Transverse colon (tissue), 4 donors: ENCODE results near the gene FGGY. TPM values are rescaled to one million over a fixed set of nuclear protein-coding genes. Genes with fewer than 3 reads are reported as not detected.

ENCODE experiments used
- DNase-seq: peaks from one replicate; pipeline ENCODE4 v3.0.0-alpha.2; 2019
- H3K27ac ChIP-seq, 4 donors: fragments of 200-600 bp; sonication (generic); 2 replicates each; pipeline ENCODE4 v1.5.1; 2016 to 2018; ENCODE audit warnings: inconsistent platforms in 4 of 4
- H3K27me3 ChIP-seq: fragments of 200-600 bp; sonication (generic); 2 replicates; pipeline ENCODE4 v1.5.1; 2017; ENCODE audit warnings: inconsistent platforms
- H3K36me3 ChIP-seq, 4 donors: fragments of 200-600 bp; sonication (generic); 2 replicates each; pipeline ENCODE4 v1.5.1; 2017 to 2019; ENCODE audit warnings: inconsistent platforms in 4 of 4
- H3K4me1 ChIP-seq, 4 donors: fragments of 200-600 bp; sonication (generic); 2 replicates each; pipeline ENCODE4 v1.5.1; 2017 to 2020; ENCODE audit warnings: inconsistent platforms in 4 of 4
- H3K4me3 ChIP-seq, 4 donors: fragments of 200-600 bp; sonication (generic); 1 replicate in 1 of 4; 2 replicates in 3 of 4; pipeline versions ENCODE4 v1.5.1 to v1.6.1; 2017 to 2019; ENCODE audit warnings: inconsistent platforms in 4 of 4
- H3K9me3 ChIP-seq, 2 donors: fragments of 200-600 bp; sonication (generic); 2 replicates each; pipeline ENCODE4 v1.5.1; 2017 to 2019; ENCODE audit warnings: inconsistent platforms in 2 of 2
- CTCF ChIP-seq, 5 experiments: fragments of 200-600 bp in 3 of 5; fragments of 450-650 bp in 2 of 5; sonication (generic) in 3 of 5; IDR thresholded peaks; 1 replicate in 2 of 5; 2 replicates in 3 of 5; pipeline ENCODE4 v1.5.1; 2016 to 2017; ENCODE audit warnings: antibody characterized with exemption in 5 of 5, inconsistent platforms in 3 of 5, mild to moderate bottlenecking in 2 of 5, moderate library complexity in 1 of 5
- EP300 ChIP-seq: sonication (generic); formaldehyde crosslinking; IDR thresholded peaks from one replicate; pipeline ENCODE4 v1.6.1; 2017; ENCODE audit warnings: antibody characterized with exemption, low read depth
- POLR2A ChIP-seq: fragments of 450-650 bp; IDR thresholded peaks from one replicate; pipeline ENCODE4 v1.6.1; 2016; ENCODE audit warnings: antibody characterized with exemption, mild to moderate bottlenecking, moderate library complexity
- POLR2AphosphoS5 ChIP-seq, 3 donors: sonication (generic); formaldehyde crosslinking; IDR thresholded peaks; one replicate each; pipeline ENCODE4 v1.6.1; 2016; ENCODE audit warnings: antibody characterized with exemption in 3 of 3
- WGBS, 2 donors: methylation state at CpG; one replicate each; pipeline ENCODE4 v1.1.5; 2018; ENCODE audit warnings: low coverage in 1 of 2; 5-methylcytosine and 5-hydroxymethylcytosine counted together
- in situ Hi-C, 4 donors: fragments of 200-750 bp; cut with MboI; loops; one replicate each; pipeline versions ENCODE4 v1.15.0 to v1.15.1; 2017; ENCODE audit warnings: low sequenced_read_pairs in 3 of 4, low pct_ligation_motif_present in 1 of 4, low pct_unique_long_range_greater_than_20kb in 1 of 4
- intact Hi-C: fragments of 100-400 bp; cut with DNase I; formaldehyde crosslinking; loops from one replicate; pipeline ENCODE4 v1.15.1; 2023; ENCODE audit warnings: low total_unique reads
- total RNA-seq, 4 donors: library from RNA; depleted of rRNA; stranded (reverse); fragments of >200 nt; gene quantifications; one replicate each; pipeline ENCODE4 v1.1.0, GENCODE V29; 2016

FGGY gene
- total RNA-seq, 4 donors from 2014 or later: 18.2 to 97.7 (median 27.1) TPM

DNA sequence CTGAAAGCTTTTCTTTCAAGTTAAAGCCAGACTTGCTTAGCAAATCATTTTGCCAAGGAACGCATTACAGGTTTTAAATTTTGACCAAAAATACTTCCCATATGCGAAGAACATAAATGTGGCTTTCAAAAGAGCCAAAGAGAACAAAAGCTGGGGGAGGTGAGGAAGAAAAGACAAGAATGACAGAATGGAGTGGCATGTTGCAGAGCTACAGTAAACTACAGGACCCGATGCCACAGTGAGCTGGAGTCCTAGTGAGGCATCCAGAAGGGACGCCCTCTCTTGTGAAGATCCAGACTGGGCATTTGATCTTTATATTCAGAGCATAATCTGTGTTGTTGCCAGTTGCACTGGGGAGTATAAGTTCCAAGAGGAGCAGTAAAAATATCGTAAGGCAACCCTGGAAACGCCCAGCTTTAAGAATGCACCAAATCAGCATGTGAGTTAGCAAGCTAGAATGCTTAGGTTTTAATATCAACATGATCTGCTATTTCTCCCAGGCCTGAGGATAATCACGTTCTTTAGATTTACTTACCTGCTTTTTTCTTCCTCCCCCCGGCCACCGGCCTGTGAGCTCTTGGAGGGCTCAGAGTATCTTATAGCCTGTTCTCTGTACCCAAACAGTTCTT is 469.4 kb downstream of the FGGY start:
- no peak for TF ChIP-seq CTCF (IDR thresholded peaks at IDR 0.05)
- no peak for TF ChIP-seq EP300
- TF ChIP-seq POLR2AphosphoS5 (IDR thresholded peaks at IDR 0.05): no peak
- TF ChIP-seq POLR2A: no peak
- DNase-seq: no peak
- WGBS, 2 donors: 81 to 91% methylated on average over 7 to 9 of the region's 9 CpGs
- Histone ChIP-seq H3K4me3 (no peak overlapping the region), H3K27me3 (no peaks in the 10 kb centered on the region), H3K4me1 (no peaks in the 10 kb centered on the region), H3K9me3 (no peaks in the 10 kb centered on the region), H3K27ac (no peak overlapping the region), H3K36me3 (no peaks in the 10 kb centered on the region)
- intact Hi-C loops (no loop called here), in situ Hi-C loops (loop anchor here in 1 of 4 donors (25.0 kb wide), 1 partner anchor 1254 kb away; no protein-coding TSS in a partner anchor)

DNA sequence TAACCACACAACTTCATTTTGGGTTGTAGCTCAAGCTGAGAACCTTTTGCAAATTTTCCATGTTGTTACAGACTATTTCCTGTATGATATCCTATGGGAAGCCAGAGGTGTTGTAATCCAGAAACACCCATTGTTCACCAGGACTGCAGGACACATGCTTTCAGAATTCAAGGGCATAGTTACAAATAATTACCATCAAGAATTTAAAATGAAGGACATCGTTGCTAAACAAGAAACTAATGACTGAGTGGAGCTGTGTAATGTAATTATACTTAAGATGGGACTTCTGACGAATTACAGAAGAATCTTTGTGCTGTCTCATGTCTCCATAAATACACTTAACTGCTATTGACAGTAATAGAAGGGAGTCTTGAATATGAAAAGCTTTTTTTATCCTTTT is 470.2 kb downstream of the FGGY start:
- Histone ChIP-seq H3K4me3 (no peak overlapping the region), H3K27me3 (no peaks in the 10 kb centered on the region), H3K27ac (no peak overlapping the region), H3K4me1 (no peaks in the 10 kb centered on the region), H3K36me3 (no peaks in the 10 kb centered on the region), H3K9me3 (no peaks in the 10 kb centered on the region)
- no peak for DNase-seq
- TF ChIP-seq CTCF (IDR thresholded peaks at IDR 0.05): no peak
- TF ChIP-seq EP300: no peak
- TF ChIP-seq POLR2AphosphoS5 (IDR thresholded peaks at IDR 0.05): no peak
- TF ChIP-seq POLR2A: no peak
- intact Hi-C loops (no loop called here), in situ Hi-C loops (loop anchor here in 1 of 4 donors (25.0 kb wide), 1 partner anchor 1255 kb away; no protein-coding TSS in a partner anchor)
- WGBS, 2 donors: 48 to 65% methylated on average over 2 of the region's 2 CpGs

DNA sequence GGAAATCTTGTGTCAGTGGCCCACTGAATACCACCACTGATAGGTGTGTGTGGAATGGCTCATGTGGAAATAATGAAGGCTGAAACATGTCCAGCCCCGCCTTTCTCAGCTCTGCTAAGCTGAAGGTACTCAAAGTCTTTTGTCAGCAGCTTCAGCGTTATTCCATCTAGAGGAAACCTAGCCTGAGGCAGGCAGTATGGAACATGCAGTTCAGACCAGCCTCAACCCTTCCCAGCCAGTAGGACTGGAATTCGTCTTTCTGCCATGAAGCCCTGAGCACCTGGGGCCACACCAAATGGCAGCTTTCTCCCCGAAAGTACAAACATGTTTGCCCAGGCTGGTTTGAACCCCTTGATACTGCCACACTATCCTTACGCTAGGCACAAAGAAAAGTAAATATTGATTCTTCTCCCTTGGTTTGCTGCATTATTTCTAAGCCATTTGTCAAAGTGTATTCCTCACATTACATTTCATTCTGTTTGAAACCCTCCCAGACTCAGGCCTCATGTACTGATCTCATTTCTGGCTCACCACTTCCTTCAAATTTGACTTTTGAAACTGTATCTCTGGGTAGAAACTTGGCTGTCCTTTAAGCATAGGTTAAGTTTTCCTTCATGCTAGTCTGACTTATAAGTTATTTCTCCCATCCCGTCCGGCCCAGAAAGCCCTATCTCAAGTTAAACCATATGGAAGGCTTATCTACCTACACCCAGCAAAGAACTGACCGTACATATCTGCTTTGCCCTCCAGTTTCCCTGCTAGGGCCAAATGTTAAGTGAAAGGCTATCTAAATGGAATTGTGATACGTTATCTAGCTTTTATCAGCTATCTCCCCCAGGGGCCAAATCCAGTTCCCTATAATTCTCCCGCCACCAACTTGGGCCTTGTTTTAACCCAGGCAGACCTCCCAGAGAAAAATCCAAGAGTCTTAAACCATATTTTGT is 472.2 kb downstream of the FGGY start:
- WGBS, 2 donors: 76 to 85% methylated on average over 9 to 10 of the region's 10 CpGs
- H3K27ac ChIP-seq: no peak overlapping the region
- no peak overlapping the region for H3K4me3 ChIP-seq
- no peak for TF ChIP-seq POLR2A
- TF ChIP-seq POLR2AphosphoS5 (IDR thresholded peaks at IDR 0.05): no peak
- TF ChIP-seq CTCF (IDR thresholded peaks at IDR 0.05): no peak
- TF ChIP-seq EP300: no peak
- in situ Hi-C loops (loop anchor here in 1 of 4 donors (25.0 kb wide), 1 partner anchor 1257 kb away; no protein-coding TSS in a partner anchor), intact Hi-C loops (no loop called here)
- DNase-seq: no peak
- H3K27me3 ChIP-seq: no peaks in the 10 kb centered on the region
- no peaks in the 10 kb centered on the region for H3K4me1 ChIP-seq
- no peaks in the 10 kb centered on the region for H3K9me3 ChIP-seq
- no peaks in the 10 kb centered on the region for H3K36me3 ChIP-seq

- intact Hi-C loops: no loop called here
- Histone ChIP-seq H3K4me1 (no peaks in the 10 kb centered on the region), H3K36me3 (no peaks in the 10 kb centered on the region), H3K4me3 (no peak overlapping the region), H3K9me3 (no peaks in the 10 kb centered on the region), H3K27me3 (no peaks in the 10 kb centered on the region), H3K27ac (no peak overlapping the region)
- 86% methylated on average over 4 of the region's 4 CpGs; no CpG with 5 or more reads in 1 of the 2 donors for WGBS, 2 donors
- in situ Hi-C loops: loop anchor here in 1 of 4 donors (25.0 kb wide), 1 partner anchor 1257 kb away; no protein-coding TSS in a partner anchor
- no peak for TF ChIP-seq POLR2A
- TF ChIP-seq CTCF (IDR thresholded peaks at IDR 0.05): no peak
- no peak for TF ChIP-seq EP300
- TF ChIP-seq POLR2AphosphoS5 (IDR thresholded peaks at IDR 0.05): no peak
- no peak for DNase-seq
These were observed 472.8 kb downstream of the FGGY start for GRCh38 chr1:59769736-59770095.
